Measurements from ENCODE around the gene DPY19L2.
"Not testable (repeated sequence)": the region's sequence is repeated elsewhere in the genome, so short reads cannot be mapped to it uniquely, and the experiment has no call there.

- TF ChIP-seq CTCF (conservative IDR thresholded peaks at IDR 0.05; ENCODE audit: low read length); EZH2phosphoT487 (IDR thresholded peaks at IDR 0.05; ENCODE audit: borderline replicate concordance): not testable (repeated sequence)
Measured at GRCh38 chr12:63663005-63663404, 5.3 kb downstream of the DPY19L2 start.

Data from Loucy (cell line).